HEK293 (cell line): ENCODE data around the gene ACADVL.
A peak's percentile ranks its signal among the peaks of the same experiment; 100 is the strongest.

Experiments
- KLF7 ChIP-seq: fragments of 450-650 bp; formaldehyde crosslinking; IDR thresholded peaks from 2 replicates; pipeline ENCODE4 v1.5.1; 2016; ENCODE audit warnings: missing biosample characterization, missing genetic modification characterization, borderline replicate concordance
- MZF1 ChIP-seq: fragments of 450-650 bp; formaldehyde crosslinking; IDR thresholded peaks from 2 replicates; pipeline ENCODE4 v1.5.1; 2017; ENCODE audit warnings: missing biosample characterization, missing genetic modification characterization, borderline replicate concordance
- SETDB1 ChIP-seq: IDR thresholded peaks from one replicate; pipeline ENCODE4 v1.6.1; 2017; ENCODE audit warnings: mild to moderate bottlenecking, low read length, moderate library complexity, mixed read lengths; ENCODE audit not compliant: insufficient read length
- SP7 ChIP-seq: fragments of 450-650 bp; formaldehyde crosslinking; IDR thresholded peaks from 2 replicates; pipeline ENCODE4 v1.5.1; 2016; ENCODE audit warnings: missing biosample characterization, missing genetic modification characterization
- ZBTB11 ChIP-seq: fragments of 450-650 bp; formaldehyde crosslinking; conservative IDR thresholded peaks from 2 replicates; pipeline ENCODE4 v1.5.1; 2016; ENCODE audit warnings: low read depth, missing biosample characterization, missing genetic modification characterization
- ZBTB20 ChIP-seq: fragments of 450-650 bp; formaldehyde crosslinking; IDR thresholded peaks from 2 replicates; pipeline ENCODE4 v1.5.1; 2016; ENCODE audit warnings: missing biosample characterization, missing genetic modification characterization
- ZFP3 ChIP-seq: fragments of 450-650 bp; formaldehyde crosslinking; IDR thresholded peaks from 2 replicates; pipeline ENCODE4 v1.5.1; 2016; ENCODE audit warnings: low read depth, missing biosample characterization, missing genetic modification characterization
- ZNF184 ChIP-seq: fragments of 450-650 bp; IDR thresholded peaks from 2 replicates; pipeline ENCODE4 v1.5.1; 2018; ENCODE audit warnings: missing biosample characterization, mild to moderate bottlenecking, missing genetic modification characterization
- ZNF223 ChIP-seq: fragments of 450-650 bp; formaldehyde crosslinking; IDR thresholded peaks from 2 replicates; pipeline ENCODE4 v1.5.1; 2016; ENCODE audit warnings: missing biosample characterization, missing genetic modification characterization
- ZNF302 ChIP-seq: fragments of 450-650 bp; formaldehyde crosslinking; IDR thresholded peaks from 2 replicates; pipeline ENCODE4 v1.5.1; 2016; ENCODE audit warnings: missing biosample characterization, missing genetic modification characterization, low read depth
- ZNF366 ChIP-seq: fragments of 450-650 bp; formaldehyde crosslinking; conservative IDR thresholded peaks from 2 replicates; pipeline ENCODE4 v1.5.1; 2016; ENCODE audit warnings: missing biosample characterization, missing genetic modification characterization
- ZNF423 ChIP-seq: fragments of 450-650 bp; formaldehyde crosslinking; IDR thresholded peaks from 2 replicates; pipeline ENCODE4 v1.5.1; 2016; ENCODE audit warnings: missing biosample characterization, missing genetic modification characterization
- ZNF529 ChIP-seq: fragments of 450-650 bp; formaldehyde crosslinking; IDR thresholded peaks from 2 replicates; pipeline ENCODE4 v1.5.1; 2017; ENCODE audit warnings: missing genetic modification characterization, missing biosample characterization; ENCODE audit not compliant: insufficient replicate concordance
- ZNF626 ChIP-seq: fragments of 450-650 bp; sonication (Bioruptor Pico); formaldehyde crosslinking; IDR thresholded peaks from 2 replicates; pipeline ENCODE4 v1.5.1; 2018; ENCODE audit warnings: missing biosample characterization, missing genetic modification characterization, inconsistent platforms
- TF ChIP-seq, protein P1 (sequence below): fragments of 450-650 bp; formaldehyde crosslinking; IDR thresholded peaks from 2 replicates; pipeline ENCODE4 v1.5.1; 2017; ENCODE audit warnings: missing biosample characterization, missing genetic modification characterization
- TF ChIP-seq, protein P2 (sequence below): fragments of 450-650 bp; formaldehyde crosslinking; conservative IDR thresholded peaks from 2 replicates; pipeline ENCODE4 v1.5.1; 2016; ENCODE audit warnings: low read depth, missing biosample characterization, missing genetic modification characterization

ACADVL gene

GRCh38 chr17:7262935-7263800 lies 43.4 kb downstream of the ACADVL start (continued):
- no peak for TF ChIP-seq ZFP3 (tag by site-specific recombination)
- TF ChIP-seq, protein P1, sequence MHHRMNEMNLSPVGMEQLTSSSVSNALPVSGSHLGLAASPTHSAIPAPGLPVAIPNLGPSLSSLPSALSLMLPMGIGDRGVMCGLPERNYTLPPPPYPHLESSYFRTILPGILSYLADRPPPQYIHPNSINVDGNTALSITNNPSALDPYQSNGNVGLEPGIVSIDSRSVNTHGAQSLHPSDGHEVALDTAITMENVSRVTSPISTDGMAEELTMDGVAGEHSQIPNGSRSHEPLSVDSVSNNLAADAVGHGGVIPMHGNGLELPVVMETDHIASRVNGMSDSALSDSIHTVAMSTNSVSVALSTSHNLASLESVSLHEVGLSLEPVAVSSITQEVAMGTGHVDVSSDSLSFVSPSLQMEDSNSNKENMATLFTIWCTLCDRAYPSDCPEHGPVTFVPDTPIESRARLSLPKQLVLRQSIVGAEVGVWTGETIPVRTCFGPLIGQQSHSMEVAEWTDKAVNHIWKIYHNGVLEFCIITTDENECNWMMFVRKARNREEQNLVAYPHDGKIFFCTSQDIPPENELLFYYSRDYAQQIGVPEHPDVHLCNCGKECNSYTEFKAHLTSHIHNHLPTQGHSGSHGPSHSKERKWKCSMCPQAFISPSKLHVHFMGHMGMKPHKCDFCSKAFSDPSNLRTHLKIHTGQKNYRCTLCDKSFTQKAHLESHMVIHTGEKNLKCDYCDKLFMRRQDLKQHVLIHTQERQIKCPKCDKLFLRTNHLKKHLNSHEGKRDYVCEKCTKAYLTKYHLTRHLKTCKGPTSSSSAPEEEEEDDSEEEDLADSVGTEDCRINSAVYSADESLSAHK: 0 out of 2 replicates have a peak, but pooled peaks have one; percentile 24
- TF ChIP-seq ZNF626 (tag by site-specific recombination): no peak
- peak; percentile 48; the same call in 1 of the 2 replicates for TF ChIP-seq ZBTB20
- no peak for TF ChIP-seq ZNF302
- TF ChIP-seq MZF1 (tag by site-specific recombination): no peak
- TF ChIP-seq ZBTB11 (tag by site-specific recombination): no peak
- peak; percentile 68; the same call in 1 of the 2 replicates for TF ChIP-seq KLF7 (tag by site-specific recombination)
- no peak for TF ChIP-seq ZNF223 (tag by site-specific recombination)
- no peak for TF ChIP-seq SETDB1
- TF ChIP-seq, protein P2, sequence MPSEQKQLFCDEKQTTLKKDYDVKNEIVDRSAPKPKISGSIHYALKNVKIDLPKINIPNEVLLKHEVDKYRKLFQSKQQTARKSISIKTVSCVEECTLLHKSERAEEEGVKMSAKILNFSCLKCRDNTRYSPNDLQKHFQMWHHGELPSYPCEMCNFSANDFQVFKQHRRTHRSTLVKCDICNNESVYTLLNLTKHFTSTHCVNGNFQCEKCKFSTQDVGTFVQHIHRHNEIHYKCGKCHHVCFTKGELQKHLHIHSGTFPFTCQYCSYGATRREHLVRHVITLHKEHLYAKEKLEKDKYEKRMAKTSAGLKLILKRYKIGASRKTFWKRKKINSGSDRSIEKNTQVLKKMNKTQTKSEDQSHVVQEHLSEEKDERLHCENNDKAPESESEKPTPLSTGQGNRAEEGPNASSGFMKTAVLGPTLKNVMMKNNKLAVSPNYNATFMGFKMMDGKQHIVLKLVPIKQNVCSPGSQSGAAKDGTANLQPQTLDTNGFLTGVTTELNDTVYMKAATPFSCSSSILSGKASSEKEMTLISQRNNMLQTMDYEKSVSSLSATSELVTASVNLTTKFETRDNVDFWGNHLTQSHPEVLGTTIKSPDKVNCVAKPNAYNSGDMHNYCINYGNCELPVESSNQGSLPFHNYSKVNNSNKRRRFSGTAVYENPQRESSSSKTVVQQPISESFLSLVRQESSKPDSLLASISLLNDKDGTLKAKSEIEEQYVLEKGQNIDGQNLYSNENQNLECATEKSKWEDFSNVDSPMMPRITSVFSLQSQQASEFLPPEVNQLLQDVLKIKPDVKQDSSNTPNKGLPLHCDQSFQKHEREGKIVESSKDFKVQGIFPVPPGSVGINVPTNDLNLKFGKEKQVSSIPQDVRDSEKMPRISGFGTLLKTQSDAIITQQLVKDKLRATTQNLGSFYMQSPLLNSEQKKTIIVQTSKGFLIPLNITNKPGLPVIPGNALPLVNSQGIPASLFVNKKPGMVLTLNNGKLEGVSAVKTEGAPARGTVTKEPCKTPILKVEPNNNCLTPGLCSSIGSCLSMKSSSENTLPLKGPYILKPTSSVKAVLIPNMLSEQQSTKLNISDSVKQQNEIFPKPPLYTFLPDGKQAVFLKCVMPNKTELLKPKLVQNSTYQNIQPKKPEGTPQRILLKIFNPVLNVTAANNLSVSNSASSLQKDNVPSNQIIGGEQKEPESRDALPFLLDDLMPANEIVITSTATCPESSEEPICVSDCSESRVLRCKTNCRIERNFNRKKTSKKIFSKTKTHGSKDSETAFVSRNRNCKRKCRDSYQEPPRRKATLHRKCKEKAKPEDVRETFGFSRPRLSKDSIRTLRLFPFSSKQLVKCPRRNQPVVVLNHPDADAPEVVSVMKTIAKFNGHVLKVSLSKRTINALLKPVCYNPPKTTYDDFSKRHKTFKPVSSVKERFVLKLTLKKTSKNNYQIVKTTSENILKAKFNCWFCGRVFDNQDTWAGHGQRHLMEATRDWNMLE (tag by site-specific recombination): no peak
- TF ChIP-seq ZNF529 (tag by site-specific recombination): no peak
- peak; percentile 96 for TF ChIP-seq ZNF366 (tag by site-specific recombination)
- TF ChIP-seq SP7 (tag by site-specific recombination): peak; percentile 27; the same call in 1 of the 2 replicates
- no peak for TF ChIP-seq ZNF184 (tag by site-specific recombination)
- no peak for TF ChIP-seq ZNF423 (tag by site-specific recombination)
- TF ChIP-seq, all 188 proteins: peak for 28
